OCI-LY1 (cell line): ENCODE results near the gene FNDC3A.

Source experiments
- H2AFZ ChIP-seq: fragments of 200-600 bp; sonication (generic), shearing (Covaris generic); 2 replicates; pipeline ENCODE4 v1.6.0; 2014; ENCODE audit warnings: antibody characterized with exemption, mild to moderate bottlenecking, low read length
- H3F3A ChIP-seq: fragments of 200-600 bp; sonication (generic), shearing (Covaris generic); 2 replicates; pipeline ENCODE4 v1.6.0; 2014; ENCODE audit warnings: mild to moderate bottlenecking, antibody characterized with exemption, low read length, moderate library complexity; ENCODE audit not compliant: insufficient read depth
- H3K27ac ChIP-seq: fragments of 200-600 bp; sonication (generic); 2 replicates; pipeline ENCODE4 v1.5.1; 2014; ENCODE audit warnings: low read length, mixed run types, mild to moderate bottlenecking, low read depth; ENCODE audit not compliant: poor library complexity, severe bottlenecking
- H3K27me3 ChIP-seq: fragments of 200-600 bp; sonication (generic); 2 replicates; pipeline ENCODE4 v1.6.0; 2014; ENCODE audit warnings: antibody characterized with exemption, mild to moderate bottlenecking, low read length, moderate library complexity; ENCODE audit not compliant: insufficient read depth
- H3K36me3 ChIP-seq: fragments of 200-600 bp; sonication (generic); 2 replicates; pipeline ENCODE4 v1.6.1; 2014; ENCODE audit warnings: mild to moderate bottlenecking, antibody characterized with exemption, low read length, moderate library complexity, mixed read lengths; ENCODE audit not compliant: insufficient read depth
- H3K4me1 ChIP-seq: fragments of 200-600 bp; sonication (generic); 2 replicates; pipeline ENCODE4 v1.5.1; 2014; ENCODE audit warnings: mild to moderate bottlenecking, low read length, moderate library complexity; ENCODE audit not compliant: insufficient read depth, severe bottlenecking
- H3K4me2 ChIP-seq: fragments of 200-600 bp; sonication (generic), shearing (Covaris generic); 2 replicates; pipeline ENCODE4 v1.6.1; 2014; ENCODE audit warnings: low read length
- H3K4me3 ChIP-seq: fragments of 200-600 bp; sonication (generic); 2 replicates; pipeline ENCODE4 v1.5.1; 2014; ENCODE audit warnings: low read length, low read depth, mild to moderate bottlenecking, mixed read lengths; ENCODE audit not compliant: poor library complexity, severe bottlenecking
- H3K79me2 ChIP-seq: fragments of 200-600 bp; shearing (Covaris generic); 2 replicates; pipeline ENCODE4 v1.6.1; 2016; ENCODE audit warnings: mixed run types, low read length, mixed read lengths; ENCODE audit not compliant: insufficient read depth
- H3K9ac ChIP-seq: fragments of 200-600 bp; sonication (generic), shearing (Covaris generic); 2 replicates; pipeline ENCODE4 v1.6.1; 2014; ENCODE audit warnings: mild to moderate bottlenecking, low read length, mixed read lengths
- H3K9me2 ChIP-seq: fragments of 200-600 bp; sonication (generic), shearing (Covaris generic); 2 replicates; pipeline ENCODE4 v1.6.1; 2014; ENCODE audit warnings: low read depth, mild to moderate bottlenecking, low read length, mixed read lengths
- H3K9me3 ChIP-seq: fragments of 200-600 bp; shearing (Covaris generic); 2 replicates; pipeline ENCODE4 v1.6.1; 2014; ENCODE audit warnings: low read length, mixed read lengths
- H4K20me1 ChIP-seq: fragments of 200-600 bp; sonication (generic), shearing (Covaris generic); 2 replicates; pipeline ENCODE4 v1.6.0; 2016; ENCODE audit warnings: mild to moderate bottlenecking, low read length; ENCODE audit not compliant: insufficient read depth
- CTCF ChIP-seq: fragments of 200-600 bp; sonication (generic), shearing (Covaris generic); IDR thresholded peaks from 2 replicates; pipeline ENCODE4 v1.5.1; 2017; ENCODE audit warnings: mild to moderate bottlenecking, antibody characterized with exemption, low read length, moderate library complexity, mixed read lengths
- EZH2 ChIP-seq: fragments of 200-600 bp; sonication (generic), shearing (Covaris generic); IDR thresholded peaks from 2 replicates; pipeline ENCODE4 v1.8.0; 2017; ENCODE audit warnings: borderline replicate concordance, mixed run types, mild to moderate bottlenecking, antibody characterized with exemption, low read length, moderate library complexity, mixed read lengths

The FNDC3A gene

GRCh38 chr13:49021953-49022352 is 46.2 kb downstream of the FNDC3A start:
- H2AFZ ChIP-seq, result no peak overlapping the region
- no peak for TF ChIP-seq EZH2
- no peak overlapping the region for H3K4me3 ChIP-seq
- no peaks in the 10 kb centered on the region for H3K9me2 ChIP-seq
- no peak overlapping the region for H3K4me2 ChIP-seq
- no peaks in the 10 kb centered on the region for H3K27me3 ChIP-seq
- H3F3A ChIP-seq, result no peaks in the 10 kb centered on the region
- no peak overlapping the region for H3K9ac ChIP-seq
- H3K4me1 ChIP-seq, result no peaks in the 10 kb centered on the region
- H3K27ac ChIP-seq, result no peak overlapping the region
- H3K9me3 ChIP-seq, result peaks cover 6% of the 10 kb centered on the region; the same call in 1 of the 2 replicates
- H3K79me2 ChIP-seq, result no peaks in the 10 kb centered on the region
- H3K36me3 ChIP-seq, result no peaks in the 10 kb centered on the region
- H4K20me1 ChIP-seq, result no peaks in the 10 kb centered on the region

- H4K20me1 ChIP-seq, result no peaks in the 10 kb centered on the region
- no peak overlapping the region for H3K9ac ChIP-seq
- no peak overlapping the region for H2AFZ ChIP-seq
- peaks cover 6% of the 10 kb centered on the region; the same call in 1 of the 2 replicates for H3K9me3 ChIP-seq
- no peaks in the 10 kb centered on the region for H3K27me3 ChIP-seq
- no peak overlapping the region for H3K27ac ChIP-seq
- H3K79me2 ChIP-seq, result no peaks in the 10 kb centered on the region
- no peaks in the 10 kb centered on the region for H3F3A ChIP-seq
- H3K4me1 ChIP-seq, result no peaks in the 10 kb centered on the region
- H3K4me2 ChIP-seq, result no peak overlapping the region
- no peak overlapping the region for H3K4me3 ChIP-seq
- no peaks in the 10 kb centered on the region for H3K36me3 ChIP-seq
- TF ChIP-seq CTCF (no peak), EZH2 (no peak)
- no peaks in the 10 kb centered on the region for H3K9me2 ChIP-seq
Observed at GRCh38 chr13:49022472-49023144, 46.9 kb downstream of the FNDC3A start.

- no peak overlapping the region for H3K9ac ChIP-seq
- H3K36me3 ChIP-seq, result no peaks in the 10 kb centered on the region
- H3K27ac ChIP-seq, result no peak overlapping the region
- H3K4me1 ChIP-seq, result no peaks in the 10 kb centered on the region
- H3K9me3 ChIP-seq, result peaks cover 6% of the 10 kb centered on the region; the same call in 1 of the 2 replicates
- no peak overlapping the region for H2AFZ ChIP-seq
- no peaks in the 10 kb centered on the region for H3K79me2 ChIP-seq
- no peaks in the 10 kb centered on the region for H3F3A ChIP-seq
- TF ChIP-seq EZH2, result no peak
- TF ChIP-seq CTCF, result no peak
- H3K9me2 ChIP-seq, result no peaks in the 10 kb centered on the region
- H3K4me3 ChIP-seq, result no peak overlapping the region
- no peak overlapping the region for H3K4me2 ChIP-seq
- no peaks in the 10 kb centered on the region for H4K20me1 ChIP-seq
- H3K27me3 ChIP-seq, result no peaks in the 10 kb centered on the region
Observed at GRCh38 chr13:49023431-49023830, 47.7 kb downstream of the FNDC3A start.

GRCh38 chr13:49026851-49027250 is 51.1 kb downstream of the FNDC3A start:
- no peak overlapping the region for H3K9ac ChIP-seq
- H3K4me3 ChIP-seq, result no peak overlapping the region
- H3K9me2 ChIP-seq, result no peaks in the 10 kb centered on the region
- no peak for TF ChIP-seq EZH2
- no peak for TF ChIP-seq CTCF
- no peak overlapping the region for H2AFZ ChIP-seq
- H3K4me1 ChIP-seq, result no peaks in the 10 kb centered on the region
- no peak overlapping the region for H3K4me2 ChIP-seq
- no peaks in the 10 kb centered on the region for H3K36me3 ChIP-seq
- no peaks in the 10 kb centered on the region for H3F3A ChIP-seq
- H3K9me3 ChIP-seq, result peaks cover 6% of the 10 kb centered on the region; the same call in 1 of the 2 replicates
- H3K79me2 ChIP-seq, result no peaks in the 10 kb centered on the region
- H4K20me1 ChIP-seq, result no peaks in the 10 kb centered on the region
- no peaks in the 10 kb centered on the region for H3K27me3 ChIP-seq
- H3K27ac ChIP-seq, result no peak overlapping the region
